WTC11 (cell line): ENCODE results near the gene PSD2. TPM values are rescaled to one million over a fixed set of nuclear protein-coding genes. Genes with fewer than 3 reads are reported as not detected.

Experiments used
- ATAC-seq: fragments of 200-7000 bp; cut with Tn5 transposase; 2 replicates; pipeline ENCODE4 v1.10.0; 2021; ENCODE audit warnings: mild to moderate bottlenecking, moderate library complexity
- CTCF ChIA-PET: fragments of 300-600 bp; sonication (Branson Sonifier 250); formaldehyde crosslinking; loops from one replicate; lab custom pipeline; 2021; ENCODE audit warnings: antibody characterized with exemption; lab: Charles Lee
- POLR2A ChIA-PET: fragments of 350-600 bp; sonication (Branson Sonifier 250); formaldehyde crosslinking; loops from one replicate; lab custom pipeline; 2021; ENCODE audit warnings: antibody characterized with exemption; lab: Charles Lee
- DNase-seq: peaks from one replicate; pipeline ENCODE4 v3.0.0; 2021; ENCODE audit warnings: low spot score
- H3K27ac Mint-ChIP-seq: 2 replicates; pipeline ENCODE4 v1.8.0; 2021; ENCODE audit warnings: mixed read lengths
- H3K27me3 Mint-ChIP-seq: 2 replicates; pipeline ENCODE4 v1.8.0; 2021; ENCODE audit warnings: low read depth, mild to moderate bottlenecking, moderate library complexity, mixed read lengths
- H3K36me3 Mint-ChIP-seq: 2 replicates; pipeline ENCODE4 v1.8.0; 2021; ENCODE audit warnings: mixed read lengths
- H3K4me1 Mint-ChIP-seq: 2 replicates; pipeline ENCODE4 v1.8.0; 2022; ENCODE audit warnings: mixed read lengths
- H3K4me3 Mint-ChIP-seq: 2 replicates; pipeline ENCODE4 v1.8.0; 2021; ENCODE audit warnings: mild to moderate bottlenecking, moderate library complexity, mixed read lengths
- H3K9me3 Mint-ChIP-seq: 2 replicates; pipeline ENCODE4 v1.8.0; 2021; ENCODE audit warnings: mixed read lengths
- ATF3 ChIP-seq: sonication (generic); formaldehyde crosslinking; conservative IDR thresholded peaks from 2 replicates; pipeline ENCODE4 v1.8.1; 2022; ENCODE audit warnings: mild to moderate bottlenecking, missing genetic modification reagents
- CREB1 ChIP-seq: sonication (generic); formaldehyde crosslinking; IDR thresholded peaks from 2 replicates; pipeline ENCODE4 v1.8.0; 2023; ENCODE audit warnings: mild to moderate bottlenecking, missing genetic modification reagents
- E2F5 ChIP-seq: sonication (generic); formaldehyde crosslinking; IDR thresholded peaks from 2 replicates; pipeline ENCODE4 v1.8.1; 2022; ENCODE audit warnings: mild to moderate bottlenecking, moderate library complexity, missing genetic modification reagents
- ELF4 ChIP-seq: sonication (generic); formaldehyde crosslinking; IDR thresholded peaks from 2 replicates; pipeline ENCODE4 v1.8.1; 2022; ENCODE audit warnings: low read depth, mild to moderate bottlenecking, moderate library complexity, missing genetic modification reagents
- EMX1 ChIP-seq: fragments of 250-450 bp; sonication (Bioruptor Pico); IDR thresholded peaks from 2 replicates; pipeline ENCODE4 v1.8.0; 2021; ENCODE audit warnings: mild to moderate bottlenecking
- ETV6 ChIP-seq: sonication (generic); formaldehyde crosslinking; IDR thresholded peaks from 2 replicates; pipeline ENCODE4 v1.8.1; 2022; ENCODE audit warnings: mild to moderate bottlenecking, missing genetic modification reagents
- GRHL2 ChIP-seq: fragments of 250-450 bp; sonication (Bioruptor Pico); IDR thresholded peaks from 2 replicates; pipeline ENCODE4 v1.8.0; 2022; ENCODE audit warnings: mild to moderate bottlenecking, moderate library complexity; ENCODE audit not compliant: insufficient replicate concordance, severe bottlenecking
- GTF2I ChIP-seq: fragments of 250-450 bp; sonication (Bioruptor Pico); conservative IDR thresholded peaks from 2 replicates; pipeline ENCODE4 v1.4.0; 2021; ENCODE audit warnings: mild to moderate bottlenecking
- KAT7 ChIP-seq: sonication (generic); formaldehyde crosslinking; IDR thresholded peaks from 2 replicates; pipeline ENCODE4 v1.8.1; 2023; ENCODE audit warnings: missing genetic modification reagents, mild to moderate bottlenecking, borderline replicate concordance
- MLX ChIP-seq: sonication (generic); formaldehyde crosslinking; IDR thresholded peaks from 2 replicates; pipeline ENCODE4 v1.8.1; 2023; ENCODE audit warnings: mild to moderate bottlenecking, missing genetic modification reagents, moderate library complexity
- NR2C2 ChIP-seq: sonication (generic); formaldehyde crosslinking; IDR thresholded peaks from 2 replicates; pipeline ENCODE4 v1.8.0; 2022; ENCODE audit warnings: mild to moderate bottlenecking, missing genetic modification reagents
- PRRX2 ChIP-seq: fragments of 250-450 bp; sonication (Bioruptor Pico); IDR thresholded peaks from 2 replicates; pipeline ENCODE4 v1.8.0; 2021; ENCODE audit warnings: mild to moderate bottlenecking
- RORB ChIP-seq: fragments of 250-450 bp; sonication (Bioruptor Pico); IDR thresholded peaks from 2 replicates; pipeline ENCODE4 v1.9.0; 2021; ENCODE audit warnings: mild to moderate bottlenecking
- TCF7 ChIP-seq: sonication (generic); formaldehyde crosslinking; IDR thresholded peaks from 2 replicates; pipeline ENCODE4 v1.8.0; 2022; ENCODE audit warnings: mild to moderate bottlenecking, low read depth, missing genetic modification reagents, moderate library complexity
- ZNF232 ChIP-seq: sonication (generic); formaldehyde crosslinking; IDR thresholded peaks from 2 replicates; pipeline ENCODE4 v1.8.0; 2022; ENCODE audit warnings: mild to moderate bottlenecking, missing genetic modification reagents
- ZNF281 ChIP-seq: sonication (generic); formaldehyde crosslinking; IDR thresholded peaks from 2 replicates; pipeline ENCODE4 v1.8.0; 2023; ENCODE audit warnings: mild to moderate bottlenecking, missing genetic modification reagents
- ZNF425 ChIP-seq: fragments of 250-450 bp; sonication (Bioruptor Pico); conservative IDR thresholded peaks from 2 replicates; pipeline ENCODE4 v1.9.0; 2021; ENCODE audit warnings: mild to moderate bottlenecking
- ZNF512 ChIP-seq: sonication (generic); formaldehyde crosslinking; IDR thresholded peaks from 2 replicates; pipeline ENCODE4 v1.8.1; 2022; ENCODE audit warnings: missing genetic modification reagents, borderline replicate concordance
- ZNF532 ChIP-seq: fragments of 250-450 bp; sonication (Bioruptor Pico); IDR thresholded peaks from 2 replicates; pipeline ENCODE4 v1.9.0; 2021; ENCODE audit warnings: mild to moderate bottlenecking, borderline replicate concordance
- total RNA-seq: library from RNA; stranded (reverse); gene quantifications from 3 replicates; pipeline ENCODE4 v1.2.3, GENCODE V29; 2021

Gene PSD2
- total RNA-seq, 1 experiment from 2014 or later: 0.57 TPM

GRCh38 chr5:139772089-139772791 lies 23.4 kb upstream of the PSD2 start (continued):
- TF ChIP-seq ZNF512 (CRISPR knock-in tag) (no peak), GTF2I (CRISPR knock-in tag) (no peak), PRRX2 (CRISPR knock-in tag) (no peak), ELF4 (no peak), ATF3 (CRISPR knock-in tag) (no peak), EMX1 (no peak), MLX (CRISPR knock-in tag) (no peak)

GRCh38 chr5:139772927-139773690 lies 22.5 kb upstream of the PSD2 start:
- Mint-ChIP-seq H3K9me3 (no peaks in the 10 kb centered on the region), H3K4me3 (no peak overlapping the region), H3K36me3 (no peaks in the 10 kb centered on the region), H3K27me3 (peaks cover 31% of the 10 kb centered on the region), H3K27ac (no peak overlapping the region), H3K4me1 (peaks cover 15% of the 10 kb centered on the region)
- ATAC-seq (no peak), DNase-seq (no peak)
- POLR2A ChIA-PET: no interaction called here
- CTCF ChIA-PET: interaction anchor here (0.8 kb wide), 1 partner anchor 8 kb away, joined by 3 read pairs; no protein-coding TSS in a partner anchor
- TF ChIP-seq KAT7 (no peak), TCF7 (CRISPR knock-in tag) (no peak), ETV6 (CRISPR knock-in tag) (no peak), ZNF512 (CRISPR knock-in tag) (no peak), ZNF532 (CRISPR knock-in tag) (no peak), RORB (no peak), ZNF281 (CRISPR knock-in tag) (no peak), CREB1 (no peak), NR2C2 (CRISPR knock-in tag) (no peak), GRHL2 (CRISPR knock-in tag) (no peak), E2F5 (CRISPR knock-in tag) (no peak), ZNF232 (no peak), ZNF425 (CRISPR knock-in tag) (no peak)
